Heart left ventricle (tissue), 13 donors: ENCODE data around the gene NUP42.

Experiments used
- CTCF ChIP-seq, 12 donors: fragments of 200-600 bp; sonication (generic) in 4 of 12; IDR thresholded peaks; one replicate each; pipeline versions ENCODE4 v1.5.0 to v1.8.0; 2018 to 2022; ENCODE audit warnings: antibody characterized with exemption in 12 of 12, mild to moderate bottlenecking in 5 of 12
- POLR2A ChIP-seq, 2 donors: fragments of 450-650 bp; IDR thresholded peaks; one replicate each; pipeline ENCODE4 v1.6.1; 2017; ENCODE audit warnings: antibody characterized with exemption in 2 of 2, mild to moderate bottlenecking in 2 of 2, moderate library complexity in 2 of 2
- donor health status: ischemic (EF 13 %, LVEDD 7.1; RV severe dilation, severe dysfunction).
- donor health status: DM: no; HTN: yes; CAD: no.
- donor health status: DM: no; HTN: no; CAD: no.
- donor health status: ischemic (EF 25% LVEDD 6.9; RV normal size, moderate dysfunction).
- donor health status: ischemic (EF 25% LVEDD 5.7; RV mildly dilated, moderate dysfunction).
- donor health status: ischemic (EF 35%, LVEDD 5.7; RV mildly dilated, moderate dysfunction).
- donor health status: nonischemic (EF 11% LVEDD 7.7; RV severe dilation, severe dysfunction).
- donor health status: DM: yes; HTN: yes; CAD: no.
- donor health status: PGD.
- donor health status: ischemic (EF 29% LVEDD 5.4; RV normal size, mild dysfunction).
- donor health status: nonischemic (EF 23%, LVEDD 6.1; RV moderate dilation, normal function).

GRCh38 chr7:23246555-23246954 lies 64.7 kb downstream of the NUP42 start, which contains the start of gene GPNMB:
- no peak for TF ChIP-seq CTCF (IDR thresholded peaks at IDR 0.05)
- TF ChIP-seq POLR2A (IDR thresholded peaks at IDR 0.05), result no peak
